Measurements from ENCODE around the gene CYTIP. TPM values are rescaled to one million over a fixed set of nuclear protein-coding genes. Genes with fewer than 3 reads are reported as not detected.
"Not testable (repeated sequence)": the region's sequence is repeated elsewhere in the genome, so short reads cannot be mapped to it uniquely, and the experiment has no call there.

CYTIP gene
- polyA plus RNA-seq, 3 donors: 1.3 to 8.1 (median 4.7) TPM

DNA sequence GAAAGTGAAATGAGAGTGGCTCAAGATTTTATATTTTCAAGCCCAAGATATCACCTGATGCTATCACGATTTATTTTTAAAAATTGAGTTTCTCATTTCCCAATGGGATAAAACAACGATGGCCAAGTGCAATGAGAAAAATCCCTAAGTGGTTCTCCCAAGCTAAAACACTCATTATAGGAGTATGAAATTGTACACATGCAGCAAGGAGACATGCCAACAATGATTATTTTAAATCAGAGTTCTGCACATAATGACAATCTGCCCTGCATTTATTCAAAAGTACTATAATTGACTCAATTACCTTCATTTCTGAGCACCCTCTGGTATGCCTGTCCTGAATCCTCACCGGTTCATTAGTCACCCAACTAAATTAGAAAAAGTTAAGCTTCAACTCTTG lies 12.7 kb downstream of the CYTIP start:
- no peak overlapping the region for H3K27ac ChIP-seq (ENCODE audit: low read depth, low read length)
- WGBS, 3 donors: 78 to 93% (median 79%) methylated on average over 3 of the region's 3 CpGs

DNA sequence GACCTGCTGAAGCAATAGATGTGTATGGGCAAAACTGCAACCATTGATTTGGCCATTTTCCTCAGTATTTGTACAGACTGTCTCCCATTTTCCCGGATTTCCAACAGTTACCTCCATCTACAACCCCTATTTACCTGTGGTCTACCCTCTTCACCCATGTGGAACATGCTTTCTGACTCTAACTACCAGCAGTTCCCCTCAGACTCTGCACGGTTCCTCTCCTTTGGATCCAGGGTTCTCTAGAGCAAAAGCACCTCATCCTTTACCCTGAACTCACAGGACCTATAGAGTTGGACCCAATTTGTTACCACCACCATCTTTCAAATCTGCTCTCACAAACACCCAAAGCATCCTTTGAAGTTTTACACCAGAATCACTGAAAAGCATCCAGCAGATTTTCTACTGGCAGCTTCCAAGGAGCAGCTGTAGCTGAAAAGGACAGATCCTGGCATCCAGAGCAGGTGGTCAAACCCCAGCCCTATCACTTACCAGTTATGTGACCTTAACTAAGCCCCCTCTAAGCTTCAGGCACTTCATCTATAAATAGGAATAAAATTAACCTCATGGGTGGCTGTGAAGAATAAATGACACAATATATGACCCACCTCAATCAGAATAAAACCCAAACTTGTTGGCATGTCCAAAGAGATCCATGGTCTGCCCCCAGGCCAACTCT lies 15.3 kb downstream of the CYTIP start:
- WGBS, 3 donors: 69 to 92% (median 75%) methylated on average over 2 of the region's 2 CpGs
- no peak overlapping the region for H3K27ac ChIP-seq (ENCODE audit: low read depth, low read length)

DNA sequence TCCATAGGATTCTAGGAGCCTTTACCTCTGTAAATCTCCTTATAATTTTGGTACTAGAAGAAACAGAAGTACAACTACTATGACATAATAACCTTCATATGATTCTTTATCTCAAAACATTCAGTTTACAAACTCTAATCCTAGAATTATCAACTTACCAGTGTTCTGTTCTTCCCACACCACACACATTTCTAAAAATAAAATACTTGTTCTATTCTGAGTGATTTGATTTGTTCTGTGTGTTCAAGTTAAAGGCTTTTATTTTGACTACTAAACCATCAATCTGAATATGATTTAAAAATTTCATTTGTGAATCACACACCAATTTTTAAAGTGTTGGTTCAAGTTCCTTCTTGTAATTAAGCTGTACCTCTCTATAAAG lies 16.0 kb downstream of the CYTIP start:
- no peak overlapping the region for H3K27ac ChIP-seq (ENCODE audit: low read depth, low read length)

DNA sequence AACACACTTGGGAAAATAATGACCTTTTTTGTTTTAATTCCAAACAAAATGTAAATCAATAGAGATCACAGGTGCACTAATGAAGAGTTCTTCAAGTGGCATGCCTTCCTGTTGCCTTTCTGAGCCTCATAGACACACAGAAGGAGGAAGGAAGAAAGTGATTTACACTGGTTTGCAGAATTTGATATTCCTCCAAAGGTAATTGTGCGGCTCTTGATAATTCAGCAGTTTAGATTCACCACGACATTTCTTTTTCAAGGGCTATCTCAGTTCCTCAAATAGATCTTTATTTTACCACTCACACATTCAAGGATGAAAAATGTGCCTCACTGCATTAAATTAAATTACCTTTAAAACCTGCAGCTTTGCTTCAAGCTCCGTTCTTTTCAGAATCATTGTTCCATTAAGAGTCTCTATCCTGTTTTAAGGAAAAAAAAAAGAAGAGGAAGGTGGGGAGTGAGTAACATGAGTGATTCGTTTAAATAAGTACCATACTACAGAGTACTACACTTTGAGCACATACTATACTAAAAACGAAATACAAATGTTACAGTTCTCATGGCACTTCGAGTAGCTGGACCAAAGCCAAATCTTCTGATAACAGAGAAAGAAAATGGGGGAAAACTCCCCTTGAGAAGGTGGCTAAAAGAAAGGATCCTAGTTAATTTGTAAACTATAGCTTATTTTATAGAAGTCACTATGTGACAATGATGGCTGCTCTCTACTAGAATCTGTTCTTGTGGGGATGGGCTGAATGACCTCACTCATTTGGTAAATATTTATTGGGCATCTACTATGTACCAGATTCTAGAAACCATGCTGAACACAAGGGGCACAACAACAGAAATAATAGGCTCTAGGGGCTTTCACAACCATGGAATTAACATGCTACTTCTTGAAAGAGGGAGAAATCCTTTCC lies 16.6 kb downstream of the CYTIP start:
- H3K27ac ChIP-seq (ENCODE audit: low read depth, low read length): no peak overlapping the region
- 61 to 67% (median 66%) methylated on average over 6 of the region's 6 CpGs for WGBS, 3 donors

DNA sequence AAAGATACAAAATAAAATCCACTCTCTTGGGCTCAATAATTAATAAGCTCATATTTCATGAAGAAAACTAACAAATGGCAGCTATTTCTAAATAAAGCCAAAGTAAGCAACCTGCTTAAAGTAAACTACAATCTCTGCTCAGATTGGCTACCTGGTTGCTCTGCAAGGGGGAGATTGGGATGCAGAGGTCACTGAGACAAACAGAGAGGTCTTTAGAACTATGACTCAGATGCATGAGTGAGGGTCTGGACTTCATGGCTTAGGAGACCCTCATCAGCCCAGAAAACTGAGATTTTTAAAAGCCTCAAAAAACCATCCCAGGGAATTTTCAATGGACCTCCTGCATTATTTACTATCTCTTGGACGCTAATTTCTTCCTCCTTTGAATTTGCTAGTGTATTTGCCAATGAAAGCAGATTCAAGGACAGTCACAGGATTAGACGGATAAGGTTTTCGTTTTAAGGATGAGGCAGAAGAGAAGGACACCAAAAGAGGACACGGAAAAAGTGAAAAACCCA lies 17.4 kb downstream of the CYTIP start:
- no peak overlapping the region for H3K27ac ChIP-seq (ENCODE audit: low read depth, low read length)
- WGBS, 3 donors: 76 to 83% (median 79%) methylated on average over 4 of the region's 4 CpGs

DNA sequence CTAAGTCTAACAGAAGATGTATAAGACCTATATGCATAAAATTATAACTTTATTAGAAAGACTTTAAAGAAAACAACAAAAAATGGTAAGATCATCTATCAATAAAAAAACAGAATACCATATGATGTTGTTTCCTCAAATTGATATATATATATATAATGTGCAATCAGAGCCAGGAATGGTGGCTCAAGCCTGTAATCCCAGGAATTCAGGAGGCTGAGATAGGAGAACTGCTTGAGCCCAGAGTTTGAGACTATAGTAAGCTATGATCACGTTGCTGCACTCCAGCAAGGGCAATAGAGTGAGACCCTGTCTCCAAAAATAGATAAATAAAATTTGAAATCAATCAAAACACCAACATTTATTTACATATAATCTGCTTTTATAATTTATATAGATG lies 19.5 kb downstream of the CYTIP start:
- H3K27ac ChIP-seq (ENCODE audit: low read depth, low read length): no peak overlapping the region
- WGBS, 3 donors: 67 to 86% (median 75%) methylated on average over 1 of the region's 1 CpG

DNA sequence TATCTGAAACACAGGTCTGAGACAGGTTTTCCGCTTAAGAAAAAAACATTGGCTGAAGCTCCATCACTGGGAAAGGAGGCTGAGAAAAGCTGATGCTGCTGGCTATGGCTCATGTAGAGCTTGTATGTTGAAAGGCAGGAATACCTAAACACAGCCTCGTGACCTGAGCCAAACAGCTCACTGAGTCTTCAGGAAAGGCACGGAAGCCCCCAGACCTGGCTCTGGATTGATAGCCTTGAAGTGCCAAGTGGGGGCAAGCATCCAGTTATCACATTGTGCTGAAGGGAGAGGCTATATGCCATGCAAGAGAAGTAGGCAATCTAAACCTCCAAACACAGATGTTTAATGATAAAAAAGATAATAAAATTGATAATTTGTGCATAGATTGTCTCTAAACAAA lies 21.9 kb downstream of the CYTIP start:
- no peak overlapping the region for H3K27ac ChIP-seq (ENCODE audit: low read depth, low read length)
- WGBS, 3 donors: 87 to 96% (median 92%) methylated on average over 3 of the region's 3 CpGs

DNA sequence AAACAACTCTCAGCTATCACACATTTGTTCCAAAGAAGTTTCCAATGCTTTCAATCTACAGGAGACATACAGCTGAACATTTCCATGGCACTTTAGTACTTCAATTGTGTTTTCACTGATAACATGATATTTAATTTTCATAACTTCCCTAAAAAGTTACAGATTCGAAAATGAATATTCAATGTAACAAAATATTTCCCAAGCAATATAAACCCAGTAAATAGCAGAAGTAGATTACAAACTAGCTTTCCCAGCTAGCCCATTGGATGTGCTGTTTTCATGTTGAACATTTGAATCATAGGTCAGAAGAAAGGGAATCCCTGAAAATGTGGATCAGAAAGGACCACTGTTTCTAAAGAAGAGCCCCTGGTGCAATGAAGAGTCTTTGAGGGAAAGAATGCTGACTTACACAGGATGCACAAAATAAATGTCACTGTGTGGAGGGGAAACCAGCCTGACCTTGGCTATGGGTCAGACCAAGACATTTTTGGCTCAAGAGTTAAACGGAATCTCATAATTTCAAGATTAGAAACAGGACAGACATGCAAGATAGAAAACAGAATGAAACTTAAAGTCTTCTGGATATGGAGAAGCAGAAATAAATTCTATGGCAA lies 22.5 kb downstream of the CYTIP start:
- H3K27ac ChIP-seq (ENCODE audit: low read depth, low read length): no peak overlapping the region
- 56 to 69% (median 62%) methylated on average over 2 of the region's 2 CpGs for WGBS, 3 donors

DNA sequence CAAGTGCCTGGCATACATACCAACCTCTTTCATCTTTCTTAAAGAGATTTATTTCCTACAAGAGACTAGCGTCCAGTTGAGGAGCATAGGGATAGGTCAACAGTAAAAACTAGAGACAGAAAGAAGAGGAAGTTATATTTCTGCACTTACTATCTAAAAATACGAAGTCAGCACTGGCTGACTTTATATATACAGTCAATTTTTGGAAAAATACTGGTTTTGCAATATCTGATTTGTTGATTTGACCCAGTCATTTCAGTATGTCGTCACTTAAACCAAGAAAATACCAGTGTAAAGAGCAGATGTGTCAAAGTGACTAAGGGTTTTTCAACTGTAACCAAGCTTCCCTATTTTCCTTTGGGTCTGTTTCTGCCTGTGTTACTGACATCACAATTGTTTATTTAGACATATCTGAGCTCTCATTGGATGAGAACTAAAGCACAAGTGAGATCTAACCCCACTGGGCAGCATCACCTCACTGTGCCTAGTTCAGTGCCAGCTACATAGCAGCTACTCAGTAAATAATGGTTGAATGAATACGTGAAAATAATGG lies 23.0 kb downstream of the CYTIP start:
- WGBS, 3 donors: 44 to 88% (median 45%) methylated on average over 4 of the region's 4 CpGs
- H3K27ac ChIP-seq (ENCODE audit: low read depth, low read length): no peak overlapping the region

DNA sequence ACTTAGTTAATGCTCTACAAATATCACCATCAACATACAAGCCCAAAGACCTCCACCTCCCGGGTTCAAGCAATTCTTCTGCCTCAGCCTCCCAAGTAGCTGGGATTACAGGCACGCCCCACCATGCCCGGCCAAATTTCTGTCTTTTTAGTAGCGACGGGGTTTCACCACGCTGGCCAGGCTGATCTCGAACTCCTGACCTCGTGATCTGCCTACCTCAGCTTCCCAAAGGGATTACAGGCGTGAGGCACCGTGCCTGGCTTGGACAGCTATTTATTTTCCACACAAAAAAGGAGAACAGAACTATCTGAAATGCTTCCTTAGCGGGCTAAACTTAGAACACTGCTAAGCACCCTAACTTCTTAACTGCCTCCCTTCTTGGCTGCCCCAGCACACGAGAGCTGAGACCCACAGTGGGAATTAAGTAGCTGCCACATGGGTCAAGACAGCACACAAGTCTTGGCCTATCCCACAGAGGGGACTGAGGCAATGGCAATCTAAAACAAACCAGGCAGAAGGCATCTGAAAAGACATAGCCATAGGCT lies 24.8 kb downstream of the CYTIP start:
- H3K27ac ChIP-seq (ENCODE audit: low read depth, low read length): no peak overlapping the region
- WGBS, 3 donors: 77 to 91% (median 77%) methylated on average over 12 of the region's 12 CpGs

DNA sequence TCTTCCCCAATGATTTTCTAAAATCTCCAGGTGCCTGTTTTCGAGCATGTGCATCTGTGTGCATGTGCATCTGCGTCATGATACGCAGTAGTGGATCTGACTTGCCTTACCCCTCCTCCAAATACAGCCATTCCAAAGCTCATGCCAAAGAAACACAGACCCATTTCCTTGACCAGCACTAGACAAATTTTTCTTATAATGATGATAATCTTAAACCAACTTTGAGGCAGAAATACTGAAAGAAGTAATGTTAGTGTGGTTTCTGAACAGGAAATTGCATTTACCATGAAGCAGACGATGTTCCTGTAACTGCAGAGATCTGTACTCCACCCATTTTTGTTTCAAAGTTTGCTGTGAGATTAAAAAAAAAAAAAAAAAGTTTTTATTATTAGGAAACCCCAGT lies 25.6 kb downstream of the CYTIP start:
- no peak overlapping the region for H3K27ac ChIP-seq (ENCODE audit: low read depth, low read length)
- WGBS, 3 donors: 44 to 84% (median 46%) methylated on average over 4 of the region's 4 CpGs

DNA sequence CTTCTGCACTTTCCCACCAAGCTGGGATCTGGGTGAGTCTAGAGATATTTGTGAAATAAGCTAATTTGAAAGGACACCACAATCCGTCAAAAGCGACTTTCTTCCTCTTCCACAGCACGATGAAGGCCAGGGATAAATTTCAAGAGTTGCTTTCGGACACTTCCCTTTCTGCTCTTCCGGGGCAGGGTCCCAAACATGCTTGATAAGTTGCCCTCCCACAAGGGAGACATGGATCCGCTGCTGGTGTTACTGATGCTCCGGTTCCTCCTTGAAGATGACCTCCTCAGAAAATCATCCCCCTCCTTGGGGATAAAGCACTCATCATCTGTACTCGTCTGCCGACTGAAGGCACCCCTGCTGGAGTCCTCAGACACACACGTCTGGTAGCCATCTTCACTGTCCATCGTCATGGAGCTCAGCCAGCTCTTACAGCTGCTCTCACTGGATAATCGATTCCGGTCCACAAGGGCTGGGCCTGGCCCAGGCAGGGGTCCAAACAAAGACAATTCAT lies 28.2 kb downstream of the CYTIP start:
- 60 to 87% (median 61%) methylated on average over 13 of the region's 13 CpGs for WGBS, 3 donors
- no peak overlapping the region for H3K27ac ChIP-seq (ENCODE audit: low read depth, low read length)

DNA sequence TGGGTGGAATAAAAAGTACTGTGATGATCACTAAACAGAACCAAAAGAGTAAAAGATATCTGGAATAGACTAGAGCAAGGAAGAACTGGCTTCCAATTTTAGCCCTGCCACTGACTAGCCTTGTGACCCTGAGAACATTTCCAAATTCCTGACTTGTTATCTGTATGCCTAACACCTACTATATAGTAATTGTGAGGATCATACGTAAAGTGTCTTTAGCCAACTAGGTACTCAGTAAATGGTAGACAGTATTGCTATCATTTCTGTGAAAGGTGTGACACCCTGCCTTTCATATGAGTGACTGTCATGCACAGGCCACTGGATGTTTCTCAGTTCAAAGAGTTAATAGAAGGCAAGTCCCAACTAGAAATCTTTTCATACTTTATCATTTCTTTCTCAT lies 29.8 kb downstream of the CYTIP start:
- no peak overlapping the region for H3K27ac ChIP-seq (ENCODE audit: low read depth, low read length)
- WGBS, 3 donors: 66 to 93% (median 81%) methylated on average over 1 of the region's 1 CpG

DNA sequence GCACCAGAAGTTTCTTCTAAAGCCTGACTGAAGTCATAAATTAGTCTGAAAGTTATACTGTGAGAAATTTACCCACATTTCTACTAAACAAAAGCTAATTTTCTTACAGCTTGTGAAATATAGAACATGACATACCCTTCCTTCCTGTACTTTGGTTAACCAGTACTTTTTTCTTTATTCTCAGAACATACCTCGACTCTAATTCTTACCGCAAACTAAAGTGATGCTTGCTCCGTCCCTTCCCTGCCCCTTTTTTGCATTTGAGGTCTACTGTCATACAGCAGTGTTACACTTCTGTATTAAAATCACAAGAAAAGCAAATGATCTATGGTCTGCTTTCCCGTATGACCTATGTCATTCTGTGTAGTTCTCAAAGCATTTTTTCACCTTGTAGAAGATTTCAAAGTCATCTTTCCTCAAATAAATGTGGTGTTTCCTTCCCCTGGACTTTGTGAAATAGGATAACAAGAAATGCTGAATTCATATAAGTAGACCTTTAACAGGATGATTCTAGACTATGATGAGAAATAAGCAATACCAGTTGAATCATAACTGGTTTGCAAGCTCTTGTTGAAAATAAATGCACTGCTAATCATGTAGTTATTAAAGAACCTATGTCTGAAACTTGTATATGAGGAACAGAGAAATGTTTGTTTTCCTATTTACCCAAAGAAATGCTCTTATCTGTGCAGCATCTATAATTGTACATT lies 30.4 kb downstream of the CYTIP start:
- WGBS, 3 donors: 49 to 76% (median 55%) methylated on average over 4 of the region's 4 CpGs
- no peak overlapping the region for H3K27ac ChIP-seq (ENCODE audit: low read depth, low read length)

DNA sequence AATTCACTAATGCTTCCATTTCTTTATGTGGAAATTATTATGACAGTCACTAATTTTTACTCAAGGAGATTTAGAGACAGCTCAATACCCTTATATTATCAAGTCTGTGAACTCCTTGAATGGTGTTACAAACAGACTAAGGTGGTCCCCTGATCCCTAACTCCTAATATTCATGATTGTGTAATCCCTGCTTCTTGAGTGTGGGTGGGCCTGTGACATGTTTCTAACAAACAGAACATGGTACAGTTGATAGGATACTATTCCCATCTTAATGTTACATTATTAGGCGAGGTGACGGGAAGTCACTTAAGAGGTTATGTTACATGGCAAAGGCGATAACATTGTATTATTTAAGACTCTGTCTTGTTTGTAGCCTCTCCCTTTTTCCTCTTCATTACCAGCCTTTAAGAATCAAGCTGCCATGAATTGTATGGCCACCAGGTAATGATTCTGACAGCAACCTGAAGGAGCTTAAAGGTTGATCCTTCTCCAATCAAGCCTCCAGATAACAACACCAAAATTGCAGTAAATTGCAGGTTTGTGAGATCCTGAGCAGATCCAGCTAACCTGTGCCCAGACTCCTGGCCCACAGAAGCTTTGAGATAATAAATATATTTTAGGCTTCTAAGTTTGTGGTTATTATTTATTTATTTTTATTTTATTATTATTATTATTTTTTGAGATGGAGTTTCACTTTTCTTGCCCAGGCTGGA lies 32.1 kb downstream of the CYTIP start:
- WGBS, 3 donors: 93 to 97% (median 94%) methylated on average over 3 of the region's 3 CpGs

DNA sequence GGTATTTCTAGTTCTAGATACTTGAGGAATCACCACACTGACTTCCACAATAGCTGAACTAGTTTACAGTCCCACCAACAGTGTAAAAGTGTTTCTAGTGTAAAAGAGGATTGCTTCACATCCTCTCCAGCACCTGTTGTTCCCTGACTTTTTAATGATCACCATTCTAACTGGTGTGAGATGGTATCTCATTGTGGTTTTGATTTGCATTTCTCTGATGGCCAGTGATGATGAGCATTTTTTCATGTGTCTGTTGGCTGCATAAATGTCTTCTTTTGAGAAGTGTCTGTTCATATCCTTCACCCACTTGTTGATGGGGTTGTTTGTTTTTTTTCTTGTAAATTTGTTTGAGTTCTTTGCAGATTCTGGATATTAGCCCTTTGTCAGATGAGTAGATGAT lies 38.5 kb downstream of the CYTIP start:
- H3K27ac ChIP-seq (ENCODE audit: low read depth, low read length): not testable (repeated sequence)

More for the DNA sequence above, 32.1 kb downstream of the CYTIP start:
- H3K27ac ChIP-seq (ENCODE audit: low read depth, low read length): no peak overlapping the region

DNA sequence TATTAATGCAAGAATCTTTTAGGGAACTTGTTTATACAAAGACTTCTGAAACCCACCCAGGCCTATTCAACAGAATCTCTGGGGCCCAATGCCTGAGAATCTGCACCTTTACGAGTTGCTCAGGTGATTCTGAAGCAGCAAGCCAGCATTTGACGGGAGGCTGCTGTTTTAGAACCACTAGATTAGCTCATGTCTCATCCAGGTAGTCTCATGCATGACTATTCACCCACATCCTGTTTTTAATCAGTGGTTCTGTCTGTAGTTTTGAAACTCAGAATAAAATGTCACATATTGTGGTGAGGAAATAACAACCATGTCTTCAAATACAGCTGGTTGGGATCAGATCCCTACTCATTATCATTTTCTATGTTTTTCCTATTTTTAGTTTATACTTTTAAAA lies 39.5 kb downstream of the CYTIP start:
- H3K27ac ChIP-seq (ENCODE audit: low read depth, low read length): no peak overlapping the region
- WGBS, 3 donors: 64 to 86% (median 70%) methylated on average over 2 of the region's 2 CpGs

All from adipose tissue (tissue), 3 donors.